ENCODE results near the gene LYPD8. TPM values are rescaled to one million over a fixed set of nuclear protein-coding genes. Genes with fewer than 3 reads are reported as not detected.

LYPD8 gene
- total and polyA plus RNA-seq, 9 of the 15 experiments (the other 6 are each of a cell fraction or from before 2014, with no cell fraction given): 0.50 to 2.1 (median 1.3) TPM

DNA sequence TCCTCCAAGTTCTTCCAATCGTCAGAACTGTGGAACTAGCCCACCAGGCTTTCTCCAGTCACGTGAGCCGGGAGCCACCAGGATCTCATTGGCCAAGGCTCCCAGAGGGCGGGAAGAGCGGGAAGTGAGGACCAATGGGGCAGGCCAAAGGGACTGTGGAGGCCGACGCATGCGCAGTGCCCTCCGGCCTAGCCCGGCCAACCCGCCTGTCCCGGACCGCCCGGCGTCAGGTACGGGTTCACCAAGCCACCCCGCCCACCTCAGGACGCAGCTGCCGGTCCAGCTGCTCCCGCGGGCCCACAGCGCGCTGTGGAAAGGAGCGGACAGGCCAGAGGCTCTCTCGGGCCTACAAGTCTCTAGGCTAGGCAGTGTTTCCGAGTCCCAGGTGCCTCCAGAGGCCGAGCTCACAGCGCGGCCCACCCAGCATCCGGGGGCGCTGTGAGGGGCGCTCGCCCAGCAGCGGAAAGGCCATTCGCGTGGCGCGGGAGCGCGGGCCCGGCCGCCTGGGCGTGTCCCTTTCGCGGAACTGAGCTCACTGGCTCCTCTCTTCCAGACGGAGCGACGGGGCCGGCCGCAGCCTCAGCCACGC, 63.9 kb downstream of the LYPD8 start (continued):
- TF ChIP-seq BDP1 (IDR thresholded peaks at IDR 0.05; ENCODE audit: insufficient read depth, insufficient read length) (no peak), POLR3A (IDR thresholded peaks at IDR 0.05; ENCODE audit: borderline replicate concordance, extremely low read depth, insufficient read depth, insufficient read length) (no peak)
- TF ChIP-seq, protein P1, sequence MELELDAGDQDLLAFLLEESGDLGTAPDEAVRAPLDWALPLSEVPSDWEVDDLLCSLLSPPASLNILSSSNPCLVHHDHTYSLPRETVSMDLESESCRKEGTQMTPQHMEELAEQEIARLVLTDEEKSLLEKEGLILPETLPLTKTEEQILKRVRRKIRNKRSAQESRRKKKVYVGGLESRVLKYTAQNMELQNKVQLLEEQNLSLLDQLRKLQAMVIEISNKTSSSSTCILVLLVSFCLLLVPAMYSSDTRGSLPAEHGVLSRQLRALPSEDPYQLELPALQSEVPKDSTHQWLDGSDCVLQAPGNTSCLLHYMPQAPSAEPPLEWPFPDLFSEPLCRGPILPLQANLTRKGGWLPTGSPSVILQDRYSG (tag; conservative IDR thresholded peaks at IDR 0.05; ENCODE audit: low read depth): no peak

Small RNA genes within 50 kb of the gene (small RNA-seq; reads per million reads assigned to genes)
- gene AHCYP8: not detected

Other genes starting within 250 kb of the LYPD8 start
Only the 7 nearest of the 12 such genes appear.
- not detected in 2 replicates for gene OR2T11, start 120.7 kb downstream of the LYPD8 start, total RNA-seq (2014; rRNA removed)
- gene OR2T11, start 120.7 kb downstream of the LYPD8 start, total RNA-seq (2014; rRNA removed; fragmentation: Illumina TruSeq; extraction: Trizol): not detected in 2 replicates
- not detected in 2 replicates for gene OR2T11, start 120.7 kb downstream of the LYPD8 start, total RNA-seq (2015; rRNA removed; fragmentation: Illumina TruSeq; extraction: Trizol)
- not detected in 2 replicates for gene OR2T11, start 120.7 kb downstream of the LYPD8 start, total RNA-seq (2021)
- gene OR2T11, start 120.7 kb downstream of the LYPD8 start, polyA plus RNA-seq (2011; rRNA removed): not detected in 2 replicates
- gene OR2T11, start 120.7 kb downstream of the LYPD8 start, polyA plus RNA-seq (2014; fragmentation: Illumina TruSeq; extraction: Trizol): not detected in 2 replicates
- not detected for gene OR2T11, start 120.7 kb downstream of the LYPD8 start, polyA plus RNA-seq (2014; fragmentation: Nextera tagmentation; extraction: Ambion mirVana)
- not detected in 2 replicates for gene OR2T11, start 120.7 kb downstream of the LYPD8 start, polyA plus RNA-seq (2014; rRNA removed)
- not detected in 2 replicates for gene OR2T35, start 110.5 kb downstream of the LYPD8 start, total RNA-seq (2014; rRNA removed)
- not detected in 2 replicates for gene OR2T35, start 110.5 kb downstream of the LYPD8 start, total RNA-seq (2014; rRNA removed; fragmentation: Illumina TruSeq; extraction: Trizol)
- gene OR2T35, start 110.5 kb downstream of the LYPD8 start, total RNA-seq (2015; rRNA removed; fragmentation: Illumina TruSeq; extraction: Trizol): not detected in 2 replicates
- gene OR2T35, start 110.5 kb downstream of the LYPD8 start, total RNA-seq (2021): not detected in 2 replicates
- not detected in 2 replicates for gene OR2T35, start 110.5 kb downstream of the LYPD8 start, polyA plus RNA-seq (2011; rRNA removed)
- not detected in 2 replicates for gene OR2T35, start 110.5 kb downstream of the LYPD8 start, polyA plus RNA-seq (2014; fragmentation: Illumina TruSeq; extraction: Trizol)
- gene OR2T35, start 110.5 kb downstream of the LYPD8 start, polyA plus RNA-seq (2014; fragmentation: Nextera tagmentation; extraction: Ambion mirVana): not detected
- gene OR2T35, start 110.5 kb downstream of the LYPD8 start, polyA plus RNA-seq (2014; rRNA removed): not detected in 2 replicates
- gene OR2T27, start 100.2 kb downstream of the LYPD8 start, total RNA-seq (2014; rRNA removed): not detected in 2 replicates
- not detected in 2 replicates for gene OR2T27, start 100.2 kb downstream of the LYPD8 start, total RNA-seq (2014; rRNA removed; fragmentation: Illumina TruSeq; extraction: Trizol)
- not detected in 2 replicates for gene OR2T27, start 100.2 kb downstream of the LYPD8 start, total RNA-seq (2015; rRNA removed; fragmentation: Illumina TruSeq; extraction: Trizol)
- not detected in 2 replicates for gene OR2T27, start 100.2 kb downstream of the LYPD8 start, total RNA-seq (2021)
- gene OR2T27, start 100.2 kb downstream of the LYPD8 start, polyA plus RNA-seq (2011; rRNA removed): not detected in 2 replicates
- not detected in 2 replicates for gene OR2T27, start 100.2 kb downstream of the LYPD8 start, polyA plus RNA-seq (2014; fragmentation: Illumina TruSeq; extraction: Trizol)
- gene OR2T27, start 100.2 kb downstream of the LYPD8 start, polyA plus RNA-seq (2014; fragmentation: Nextera tagmentation; extraction: Ambion mirVana): not detected
- not detected in 2 replicates for gene OR2T27, start 100.2 kb downstream of the LYPD8 start, polyA plus RNA-seq (2014; rRNA removed)
- not detected in 2 replicates for gene OR14I1, start 53.0 kb downstream of the LYPD8 start, total RNA-seq (2014; rRNA removed)
- gene OR14I1, start 53.0 kb downstream of the LYPD8 start, total RNA-seq (2014; rRNA removed; fragmentation: Illumina TruSeq; extraction: Trizol): not detected in 2 replicates
- not detected in 2 replicates for gene OR14I1, start 53.0 kb downstream of the LYPD8 start, total RNA-seq (2015; rRNA removed; fragmentation: Illumina TruSeq; extraction: Trizol)
- not detected in 2 replicates for gene OR14I1, start 53.0 kb downstream of the LYPD8 start, total RNA-seq (2021)
- not detected in 2 replicates for gene OR14I1, start 53.0 kb downstream of the LYPD8 start, polyA plus RNA-seq (2011; rRNA removed)
- not detected in 2 replicates for gene OR14I1, start 53.0 kb downstream of the LYPD8 start, polyA plus RNA-seq (2014; fragmentation: Illumina TruSeq; extraction: Trizol)
- gene OR14I1, start 53.0 kb downstream of the LYPD8 start, polyA plus RNA-seq (2014; fragmentation: Nextera tagmentation; extraction: Ambion mirVana): not detected
- not detected in 2 replicates for gene OR14I1, start 53.0 kb downstream of the LYPD8 start, polyA plus RNA-seq (2014; rRNA removed)
- 22.0 and 22.5 TPM in 2 replicates for gene SH3BP5L, start 70.2 kb upstream of the LYPD8 start, total RNA-seq (2014; rRNA removed)
- 9.3 and 10.3 TPM in 2 replicates for gene SH3BP5L, start 70.2 kb upstream of the LYPD8 start, total RNA-seq (2014; rRNA removed; fragmentation: Illumina TruSeq; extraction: Trizol)
- gene SH3BP5L, start 70.2 kb upstream of the LYPD8 start, total RNA-seq (2015; rRNA removed; fragmentation: Illumina TruSeq; extraction: Trizol): 15.4 and 15.8 TPM in 2 replicates
- gene SH3BP5L, start 70.2 kb upstream of the LYPD8 start, total RNA-seq (2021): 21.2 and 26.5 TPM in 2 replicates
- 16.1 and 20.2 TPM in 2 replicates for gene SH3BP5L, start 70.2 kb upstream of the LYPD8 start, polyA plus RNA-seq (2011; rRNA removed)
- gene SH3BP5L, start 70.2 kb upstream of the LYPD8 start, polyA plus RNA-seq (2014; fragmentation: Illumina TruSeq; extraction: Trizol): 15.7 and 20.2 TPM in 2 replicates
- 1 to 10 TPM; 1.9 to 2.7 TPM for gene SH3BP5L, start 70.2 kb upstream of the LYPD8 start, polyA plus RNA-seq (2014; fragmentation: Nextera tagmentation; extraction: Ambion mirVana)
- 18.8 and 20.7 TPM in 2 replicates for gene SH3BP5L, start 70.2 kb upstream of the LYPD8 start, polyA plus RNA-seq (2014; rRNA removed)
- 40.0 and 54.3 TPM in 2 replicates for gene ZNF672, start 82.5 kb upstream of the LYPD8 start, total RNA-seq (2014; rRNA removed)
- 11.9 and 12.3 TPM in 2 replicates for gene ZNF672, start 82.5 kb upstream of the LYPD8 start, total RNA-seq (2014; rRNA removed; fragmentation: Illumina TruSeq; extraction: Trizol)
- 18.7 and 18.9 TPM in 2 replicates for gene ZNF672, start 82.5 kb upstream of the LYPD8 start, total RNA-seq (2015; rRNA removed; fragmentation: Illumina TruSeq; extraction: Trizol)
- gene ZNF672, start 82.5 kb upstream of the LYPD8 start, total RNA-seq (2021): 57.9 and 61.2 TPM in 2 replicates
- gene ZNF672, start 82.5 kb upstream of the LYPD8 start, polyA plus RNA-seq (2011; rRNA removed): 50.6 and 51.5 TPM in 2 replicates
- 20.3 and 24.1 TPM in 2 replicates for gene ZNF672, start 82.5 kb upstream of the LYPD8 start, polyA plus RNA-seq (2014; fragmentation: Illumina TruSeq; extraction: Trizol)
- gene ZNF672, start 82.5 kb upstream of the LYPD8 start, polyA plus RNA-seq (2014; fragmentation: Nextera tagmentation; extraction: Ambion mirVana): 1 to 10 TPM; 1.9 to 3.1 TPM
- gene ZNF672, start 82.5 kb upstream of the LYPD8 start, polyA plus RNA-seq (2014; rRNA removed): 39.9 and 40.8 TPM in 2 replicates
- 55.9 and 63.3 TPM in 2 replicates for gene ZNF692, start 103.3 kb upstream of the LYPD8 start, total RNA-seq (2014; rRNA removed)
- 20.5 and 27.3 TPM in 2 replicates for gene ZNF692, start 103.3 kb upstream of the LYPD8 start, total RNA-seq (2014; rRNA removed; fragmentation: Illumina TruSeq; extraction: Trizol)
- gene ZNF692, start 103.3 kb upstream of the LYPD8 start, total RNA-seq (2015; rRNA removed; fragmentation: Illumina TruSeq; extraction: Trizol): 40.1 and 43.3 TPM in 2 replicates
- gene ZNF692, start 103.3 kb upstream of the LYPD8 start, total RNA-seq (2021): 62.9 and 73.7 TPM in 2 replicates
- gene ZNF692, start 103.3 kb upstream of the LYPD8 start, polyA plus RNA-seq (2011; rRNA removed): 84.9 and 129 TPM in 2 replicates
- gene ZNF692, start 103.3 kb upstream of the LYPD8 start, polyA plus RNA-seq (2014; fragmentation: Illumina TruSeq; extraction: Trizol): 59.9 and 69.6 TPM in 2 replicates
- 10 to 100 TPM in 1 of 2 experiments, 1 to 10 TPM in 1; 8.4 to 10.5 TPM for gene ZNF692, start 103.3 kb upstream of the LYPD8 start, polyA plus RNA-seq (2014; fragmentation: Nextera tagmentation; extraction: Ambion mirVana)
- gene ZNF692, start 103.3 kb upstream of the LYPD8 start, polyA plus RNA-seq (2014; rRNA removed): 141 and 143 TPM in 2 replicates

Measured in K562 (cell line).